ENCODE data around the gene PRLR. TPM values are rescaled to one million over a fixed set of nuclear protein-coding genes. Genes with fewer than 3 reads are reported as not detected.

The PRLR gene
- total and polyA plus RNA-seq, 2 of the 8 experiments (the other 6 are each of a cell fraction or from before 2014, with no cell fraction given): 0.53 to 2.5 TPM

- no peaks in the 10 kb centered on the region for H3K79me2 ChIP-seq (ENCODE audit: control insufficient read depth in 1 of 2, insufficient read depth in 2 of 2, low read length in 2 of 2)
- POLR2A ChIA-PET (ENCODE audit: partially characterized antibody): no interaction called here
- H3K4ac ChIP-seq (replicated peaks; ENCODE audit: insufficient read length, low read depth, low read length): no peak overlapping the region
- no peak for FAIRE-seq
- H3K27ac ChIP-seq (ENCODE audit: low read depth, low read length): no peak overlapping the region
- no peaks in the 10 kb centered on the region for H3K4me1 ChIP-seq (replicated peaks in 1 of 4; ENCODE audit: control insufficient read depth in 3 of 4, insufficient read depth in 4 of 4, low read length in 3 of 4)
- no peak overlapping the region for H2BK120ac ChIP-seq (replicated peaks; ENCODE audit: low read depth, low read length)
- H2BK12ac ChIP-seq (ENCODE audit: low read depth, low read length): no peak overlapping the region
- H3K14ac ChIP-seq (ENCODE audit: insufficient read length): no peak overlapping the region
- H2BK20ac ChIP-seq (ENCODE audit: low read length): no peak overlapping the region
- H3K4me3 ChIP-seq (ENCODE audit: extremely low read depth in 1 of 4, insufficient read depth in 2 of 4, low read depth in 3 of 4, low read length in 4 of 4): no peak overlapping the region
- no peak overlapping the region for H2AFZ ChIP-seq (ENCODE audit: low read length)
- H4K8ac ChIP-seq (ENCODE audit: extremely low read depth, insufficient read depth, low read length): no peak overlapping the region
- WGBS, 2 experiments (ENCODE audit: extremely low coverage in 1 of 2, insufficient coverage in 1 of 2, insufficient read length in 1 of 2, insufficient replicate concordance in 2 of 2, low coverage in 1 of 2, low lambda C conversion rate in 2 of 2, missing lambda C conversion rate in 1 of 2): 89% methylated on average over 2 of the region's 2 CpGs; no CpG with 5 or more reads in 1 of the 2 experiments
- no peak overlapping the region for H3K23ac ChIP-seq (ENCODE audit: insufficient read length)
- H2AK5ac ChIP-seq (ENCODE audit: low read depth, low read length): no peak overlapping the region
- no peak overlapping the region for H3K18ac ChIP-seq (ENCODE audit: extremely low read depth, low read length)
- H3K23me2 ChIP-seq (ENCODE audit: low read depth, low read length): no peaks in the 10 kb centered on the region
- no peak for DNase-seq (ENCODE audit: low read depth in 1 of 2, low spot score in 2 of 2)
- no peak overlapping the region for H3K9ac ChIP-seq (replicated peaks in 1 of 4; ENCODE audit: extremely low read depth in 1 of 4, low read depth in 3 of 4, low read length in 3 of 4)
- H4K91ac ChIP-seq (replicated peaks; ENCODE audit: insufficient read length, low read length): no peak overlapping the region
- no peak overlapping the region for H2BK15ac ChIP-seq (ENCODE audit: low read length)
- H4K5ac ChIP-seq (ENCODE audit: insufficient read length, low read depth, low read length): no peak overlapping the region
- H3K4me2 ChIP-seq (ENCODE audit: insufficient read depth in 1 of 2, low read depth in 2 of 2, low read length in 2 of 2): no peak overlapping the region
- H3K9me3 ChIP-seq (ENCODE audit: insufficient read depth in 2 of 2, low read depth in 1 of 2, low read length in 1 of 2): no peaks in the 10 kb centered on the region
- no peak for TF ChIP-seq FOSL1 (IDR thresholded peaks at IDR 0.05; ENCODE audit: insufficient read depth, low read depth, low read length)
- TF ChIP-seq JUND (IDR thresholded peaks at IDR 0.05; ENCODE audit: low read length): no peak
- TF ChIP-seq TCF12 (IDR thresholded peaks at IDR 0.05; ENCODE audit: low read depth, low read length): no peak
- TF ChIP-seq MAFK (IDR thresholded peaks at IDR 0.05; ENCODE audit: low read depth, low read length): no peak
- TF ChIP-seq GTF2F1 (IDR thresholded peaks at IDR 0.05; ENCODE audit: borderline replicate concordance, low read depth, low read length): no peak
- no peak for TF ChIP-seq CTBP2 (IDR thresholded peaks at IDR 0.05; ENCODE audit: borderline replicate concordance, insufficient read depth, insufficient read length, low read length)
- TF ChIP-seq ZNF274 (IDR thresholded peaks at IDR 0.05; ENCODE audit: borderline replicate concordance, extremely low read depth, low read length): no peak
- H3K79me1 ChIP-seq (ENCODE audit: low read depth, low read length): no peaks in the 10 kb centered on the region
- H3K27me3 ChIP-seq (replicated peaks in 1 of 4; ENCODE audit: control insufficient read depth in 3 of 4, extremely low read depth in 1 of 4, insufficient read depth in 3 of 4, low read length in 3 of 4): no peaks in the 10 kb centered on the region
- H3K56ac ChIP-seq (replicated peaks; ENCODE audit: insufficient read length, low read depth, low read length): no peak overlapping the region
- H4K20me1 ChIP-seq (replicated peaks in 1 of 2; ENCODE audit: control insufficient read depth in 1 of 2, insufficient read depth in 2 of 2, low read length in 2 of 2): no peaks in the 10 kb centered on the region
- CTCF ChIA-PET (ENCODE audit: partially characterized antibody): interaction anchor here (0.6 to 3.3 kb wide), 7 partner anchors 12 to 227 kb away, joined by 4 to 18 read pairs (median 5); no protein-coding TSS in a partner anchor
- no peaks in the 10 kb centered on the region for H3K36me3 ChIP-seq (ENCODE audit: control insufficient read depth in 2 of 4, insufficient read depth in 4 of 4, low read length in 3 of 4)
- H2BK5ac ChIP-seq (ENCODE audit: low read depth, low read length): no peak overlapping the region
Measured at GRCh38 chr5:35201291-35201690, 29.0 kb downstream of the PRLR start.
